ENCODE data around the gene SCO2. TPM values are rescaled to one million over a fixed set of nuclear protein-coding genes. Genes with fewer than 3 reads are reported as not detected.

SCO2 gene
- total and polyA plus RNA-seq, 2 of the 13 experiments (the other 11 are each of a cell fraction or from before 2014, with no cell fraction given) = 0.32 to 3.7 TPM

DNA sequence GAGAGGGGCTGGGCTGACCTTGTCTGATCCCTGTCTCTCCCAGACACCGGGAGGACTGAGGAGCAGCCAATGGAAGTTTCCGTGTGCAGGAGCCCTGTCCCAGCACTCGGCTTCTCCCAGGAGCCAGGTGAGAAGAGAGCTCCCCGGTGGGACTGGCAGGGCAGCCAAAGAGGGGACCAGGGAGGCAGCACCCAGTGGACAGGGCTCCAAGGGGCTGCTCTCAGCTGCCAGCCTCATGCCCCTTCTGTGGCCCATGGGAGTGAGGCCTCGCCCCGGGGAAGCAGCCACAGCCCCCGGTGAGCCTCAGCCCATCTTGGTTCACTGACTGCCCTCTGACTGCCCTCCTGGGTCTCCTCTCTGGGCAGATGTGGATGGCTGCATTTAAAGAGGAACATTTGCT, 6.8 kb downstream of the SCO2 start (continued):
- TF ChIP-seq USF2 (IDR thresholded peaks at IDR 0.05; ENCODE audit: low read depth, low read length) (no peak), USF2 (CRISPR knock-in tag; IDR thresholded peaks at IDR 0.05; ENCODE audit: borderline replicate concordance) (no peak), MED1 (CRISPR knock-in tag; IDR thresholded peaks at IDR 0.05) (no peak), MLLT10 (CRISPR knock-in tag; IDR thresholded peaks at IDR 0.05) (no peak)

DNA sequence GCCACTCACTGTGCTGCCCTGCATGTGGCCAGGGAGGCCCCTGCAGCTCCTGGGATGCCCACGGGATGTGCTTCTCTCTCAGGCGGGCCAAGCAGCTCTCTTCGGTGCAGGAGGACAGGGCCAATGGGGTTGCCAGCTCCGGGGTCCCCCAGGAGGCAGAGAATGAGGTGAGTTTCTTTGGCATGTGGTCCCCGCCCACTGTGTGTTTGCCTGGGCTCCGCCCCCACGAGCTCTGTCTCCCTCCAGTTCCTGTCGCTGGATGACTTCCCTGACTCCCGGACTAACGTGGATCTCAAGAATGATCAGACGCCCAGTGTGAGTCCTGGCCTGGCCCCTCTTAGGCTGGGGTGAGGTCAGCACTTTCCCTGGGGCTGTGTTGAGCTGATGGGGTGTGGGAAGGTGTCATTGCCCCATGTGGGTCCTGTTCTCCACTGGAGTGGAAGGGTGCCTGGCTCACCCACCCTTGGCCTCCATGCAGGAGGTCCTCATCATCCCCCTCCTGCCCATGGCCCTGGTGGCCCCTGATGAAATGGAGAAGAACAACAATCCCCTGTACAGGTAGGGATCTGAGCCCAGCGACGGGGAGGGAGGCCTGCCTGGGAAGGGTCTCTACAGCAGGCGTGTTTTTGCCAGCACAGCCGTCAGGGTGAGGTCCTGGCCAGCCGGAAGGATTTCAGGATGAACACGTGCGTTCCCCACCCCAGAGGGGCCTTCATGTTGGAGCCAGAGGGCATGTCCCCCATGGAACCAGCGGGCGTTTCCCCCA, 7.7 kb downstream of the SCO2 start:
- Histone ChIP-seq H2AFZ (ENCODE audit: low read length) (no peak overlapping the region), H3K4me3 (replicated peaks in 1 of 3; ENCODE audit: insufficient read depth in 1 of 3, low read depth in 2 of 3, low read length in 3 of 3) (no peak overlapping the region), H3K4me1 (ENCODE audit: insufficient read depth, low read length) (no peaks in the 10 kb centered on the region), H3K9me3 (ENCODE audit: low read length) (no peaks in the 10 kb centered on the region), H3K27me3 (ENCODE audit: control insufficient read depth in 1 of 2, insufficient read depth in 2 of 2, low read length in 2 of 2) (no peaks in the 10 kb centered on the region), H3K27ac (ENCODE audit: extremely low read length, insufficient read depth, low read length) (no peak overlapping the region), H3K36me3 (replicated peaks in 1 of 2; ENCODE audit: control insufficient read depth in 1 of 2, insufficient read depth in 2 of 2, low read length in 2 of 2) (peaks cover 20 to 54% of the 10 kb centered on the region in 2 experiments), H4K20me1 (ENCODE audit: insufficient read depth, low read length) (no peaks in the 10 kb centered on the region), H3K4me2 (ENCODE audit: low read depth, low read length) (no peak overlapping the region), H3K9ac (ENCODE audit: insufficient read depth, low read depth, low read length) (no peak overlapping the region), H3K79me2 (ENCODE audit: insufficient read depth, low read length) (peaks cover 24% of the 10 kb centered on the region)
- DNase-seq (ENCODE audit: low spot score) (no peak), FAIRE-seq (no peak), ATAC-seq (no peak)
- CTCF ChIA-PET (ENCODE audit: low intra/inter-chr PET ratio, low total read pairs) = no interaction called here
- intact Hi-C loops (cut with micrococcal nuclease; ENCODE audit: unreplicated experiment) (no loop called here), in situ Hi-C loops (cut with HindIII; ENCODE audit: extremely low pct_ligation_motif_present, low pct_unique_long_range_greater_than_20kb) (no loop called here)
- no TSS peak for BruUV-seq (replicated peaks)
- POLR2A ChIA-PET = interaction anchor here (1.5 kb wide), 1 partner anchor 8 kb away, joined by 6 read pairs; the partner anchor contains the start of gene SCO2
- TF ChIP-seq ZNF75D (CRISPR knock-in tag; IDR thresholded peaks at IDR 0.05; ENCODE audit: borderline replicate concordance) (no peak), ZBTB7B (CRISPR knock-in tag; IDR thresholded peaks at IDR 0.05) (no peak), FOXK2 (IDR thresholded peaks at IDR 0.05) (no peak), MXI1 (IDR thresholded peaks at IDR 0.05; ENCODE audit: borderline replicate concordance, low read depth, low read length) (no peak), ZKSCAN1 (IDR thresholded peaks at IDR 0.05; ENCODE audit: low read length) (no peak), SNAI1 (CRISPR knock-in tag; IDR thresholded peaks at IDR 0.05; ENCODE audit: borderline replicate concordance) (no peak), ZNF101 (CRISPR knock-in tag; IDR thresholded peaks at IDR 0.05; ENCODE audit: borderline replicate concordance, low read depth) (no peak), GZF1 (CRISPR knock-in tag; IDR thresholded peaks at IDR 0.05) (no peak), ZNF556 (CRISPR knock-in tag; IDR thresholded peaks at IDR 0.05; ENCODE audit: borderline replicate concordance) (no peak), NCOA5 (CRISPR knock-in tag; IDR thresholded peaks at IDR 0.05) (no peak), CHCHD3 (CRISPR knock-in tag; IDR thresholded peaks at IDR 0.05) (no peak), NCOA2 (CRISPR knock-in tag; IDR thresholded peaks at IDR 0.05) (no peak), RARA (CRISPR knock-in tag; IDR thresholded peaks at IDR 0.05) (no peak), ZNF3 (CRISPR knock-in tag; IDR thresholded peaks at IDR 0.05) (no peak), YY1 (IDR thresholded peaks at IDR 0.05; ENCODE audit: insufficient read depth, insufficient replicate concordance, low read depth, low read length) (no peak)
- TF ChIP-seq, protein P1, sequence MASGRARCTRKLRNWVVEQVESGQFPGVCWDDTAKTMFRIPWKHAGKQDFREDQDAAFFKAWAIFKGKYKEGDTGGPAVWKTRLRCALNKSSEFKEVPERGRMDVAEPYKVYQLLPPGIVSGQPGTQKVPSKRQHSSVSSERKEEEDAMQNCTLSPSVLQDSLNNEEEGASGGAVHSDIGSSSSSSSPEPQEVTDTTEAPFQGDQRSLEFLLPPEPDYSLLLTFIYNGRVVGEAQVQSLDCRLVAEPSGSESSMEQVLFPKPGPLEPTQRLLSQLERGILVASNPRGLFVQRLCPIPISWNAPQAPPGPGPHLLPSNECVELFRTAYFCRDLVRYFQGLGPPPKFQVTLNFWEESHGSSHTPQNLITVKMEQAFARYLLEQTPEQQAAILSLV (CRISPR knock-in tag; IDR thresholded peaks at IDR 0.05; ENCODE audit: borderline replicate concordance) = no peak
- WGBS (ENCODE audit: low lambda C conversion rate) = 97% methylated on average over 14 of the region's 20 CpGs

Measured in HepG2 (cell line).